Activated CD4-positive, alpha-beta T cell treated with anti-CD3 and anti-CD28 coated beads, Interleukin-2, amount 50 U/mL, for 24 hours (primary cell): Measurements from ENCODE around the gene KCTD3.

Experiments used
- DNase-seq, 2 donors: peaks; one replicate each; pipeline ENCODE4 v3.0.0-alpha.2; 2020; ENCODE audit warnings: low read depth in 1 of 2, low spot score in 1 of 2

Gene KCTD3

GRCh38 chr1:215650446-215651149 lies 83.5 kb downstream of the KCTD3 start:
- DNase-seq, result no peak

GRCh38 chr1:215651867-215652266 lies 84.8 kb downstream of the KCTD3 start:
- DNase-seq, result no peak

DNA sequence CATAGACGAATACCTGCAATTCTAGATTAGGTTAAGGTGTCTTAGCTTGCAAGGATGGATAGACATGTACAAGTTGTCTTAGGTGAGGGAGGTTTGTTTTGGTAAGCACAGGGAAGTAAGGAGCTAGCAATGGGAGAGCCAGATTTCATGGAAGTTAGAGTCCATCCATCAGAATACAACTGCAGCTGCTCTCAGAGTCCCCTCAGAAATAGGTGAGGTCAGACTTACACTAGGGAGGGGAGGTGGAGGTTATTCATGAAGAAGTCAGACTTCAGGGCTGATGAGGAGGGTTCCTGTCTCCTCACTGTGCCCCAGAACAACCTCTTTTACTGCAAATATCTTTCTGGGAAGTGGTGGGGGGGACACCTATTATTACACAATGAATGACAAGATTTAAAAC lies 85.3 kb downstream of the KCTD3 start:
- no peak for DNase-seq

- no peak for DNase-seq
Observed at GRCh38 chr1:215657047-215657446, 89.9 kb downstream of the KCTD3 start.

DNA sequence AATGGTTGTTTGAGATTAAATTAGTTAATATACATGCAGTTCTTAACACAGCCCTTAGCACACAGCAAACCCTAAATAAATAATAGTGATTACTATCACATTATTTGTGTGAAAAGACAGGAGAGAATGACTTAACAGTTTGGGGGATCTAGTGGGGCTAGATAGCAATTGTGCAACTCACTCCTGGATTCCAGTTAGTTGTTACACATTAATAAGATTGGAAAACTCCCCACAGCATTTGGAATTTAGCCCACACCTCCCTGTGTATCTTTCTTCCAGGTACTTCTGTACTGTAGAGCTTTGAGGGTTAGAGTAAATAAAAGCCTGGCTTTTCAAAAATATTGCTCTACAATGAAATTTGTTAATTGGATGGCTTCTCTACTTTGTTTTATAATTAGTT lies 93.2 kb downstream of the KCTD3 start:
- no peak for DNase-seq

DNA sequence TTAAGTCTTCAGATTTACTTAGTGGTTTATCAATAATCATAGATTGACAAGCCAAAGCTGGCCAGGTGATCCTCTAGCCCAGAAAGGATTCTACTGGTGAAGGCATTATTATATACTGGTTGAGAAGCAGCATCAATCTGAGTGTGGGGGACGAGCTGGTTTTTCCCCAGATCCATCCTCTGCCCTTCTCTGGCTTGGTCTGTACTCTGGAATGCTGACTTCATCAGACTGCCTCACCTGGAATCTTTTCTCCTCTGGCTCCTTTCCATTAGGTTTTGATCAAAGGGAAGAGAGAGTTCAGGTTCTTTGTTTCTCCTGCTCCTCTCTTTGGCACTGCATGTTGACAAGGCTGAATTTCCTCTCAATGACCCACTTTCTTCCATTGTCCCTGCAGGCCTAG lies 93.9 kb downstream of the KCTD3 start:
- DNase-seq, result no peak

DNA sequence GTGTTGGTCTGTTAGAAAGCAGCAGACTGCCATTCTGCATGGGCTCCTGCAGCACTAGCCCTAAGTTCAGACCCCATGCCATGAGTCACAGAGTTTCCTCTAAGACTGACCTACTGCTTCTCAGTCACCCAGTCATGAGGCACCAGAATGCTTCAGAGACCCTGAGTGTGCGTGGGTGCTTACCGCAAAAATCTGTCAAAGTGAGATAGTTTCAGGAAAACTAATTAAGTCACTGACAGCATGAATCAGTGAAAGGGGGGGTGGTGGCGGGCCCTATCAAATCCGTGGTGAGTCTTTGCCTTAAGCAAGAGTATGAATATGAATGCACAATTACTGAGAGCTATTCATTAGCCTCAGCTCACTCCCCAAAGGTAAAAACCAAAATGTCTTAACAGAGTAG lies 98.1 kb downstream of the KCTD3 start:
- DNase-seq, result no peak

DNA sequence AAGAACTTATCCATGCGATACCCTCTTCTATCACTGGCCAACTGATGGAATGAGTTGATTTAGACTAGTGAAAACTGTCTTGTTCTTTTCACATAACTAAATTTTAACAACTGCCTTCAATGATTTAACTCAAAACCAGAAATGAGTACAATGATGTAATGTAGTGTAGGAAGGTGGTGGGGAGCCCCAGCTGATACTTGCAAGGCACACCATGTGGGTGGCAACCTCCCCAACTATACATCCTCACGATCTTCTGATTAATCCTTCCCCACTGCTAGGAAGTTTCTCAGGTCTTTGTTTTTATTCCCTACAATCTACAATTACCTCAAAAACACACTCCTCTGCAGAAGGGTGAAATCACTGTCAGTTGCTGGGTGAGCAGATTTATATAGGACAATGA lies 100.7 kb downstream of the KCTD3 start:
- DNase-seq, result no peak

GRCh38 chr1:215669806-215670491 lies 102.8 kb downstream of the KCTD3 start:
- no peak for DNase-seq
